Measurements from ENCODE around the gene NDUFAF7. TPM values are rescaled to one million over a fixed set of nuclear protein-coding genes. Genes with fewer than 3 reads are reported as not detected.

Gene NDUFAF7
- polyA plus RNA-seq, 1 donor (not counting 4 experiments of a cell fraction or from before 2014, with no cell fraction given) = 27.7 TPM

DNA sequence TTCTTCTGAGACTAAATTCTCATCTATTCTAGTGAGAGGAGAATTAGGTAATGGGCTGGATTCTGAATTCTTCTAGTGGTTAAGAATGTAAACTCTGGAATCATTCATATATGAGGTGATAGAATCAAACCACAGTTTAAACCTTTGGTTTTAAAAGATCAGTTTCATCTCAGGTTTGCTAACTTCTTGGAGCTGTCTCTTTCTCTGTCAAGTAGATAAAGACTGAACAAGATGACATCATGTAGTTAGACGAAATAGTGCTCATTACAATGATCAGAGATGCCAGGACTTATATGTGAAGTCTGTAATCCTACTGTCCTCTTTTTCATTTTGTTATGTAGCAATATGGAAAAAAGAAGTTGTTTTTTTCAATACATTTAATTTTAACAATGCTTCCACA is 30.2 kb upstream of the NDUFAF7 start:
- peaks cover 52% of the 10 kb centered on the region for H3K79me2 ChIP-seq (ENCODE audit: control insufficient read depth, insufficient read depth, low read length)

DNA sequence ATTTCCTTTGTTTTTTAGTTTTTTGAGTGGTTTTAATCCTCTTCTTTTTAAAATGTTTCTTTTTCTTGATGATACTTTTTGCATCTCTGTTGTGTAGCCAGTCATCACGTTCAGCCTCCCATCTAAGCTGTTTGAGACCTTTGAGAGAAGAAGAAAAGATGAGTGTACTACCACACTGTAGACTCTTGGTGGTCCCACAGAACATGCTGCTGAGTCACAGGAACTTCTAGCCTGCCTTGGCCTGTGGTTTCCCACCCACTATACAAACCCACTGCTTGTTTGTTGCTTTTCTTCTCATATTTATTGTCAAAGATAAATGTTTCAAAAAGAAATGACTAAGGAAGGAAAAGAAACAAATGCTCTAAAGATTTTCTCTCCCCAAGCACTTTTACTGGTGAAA is 29.7 kb upstream of the NDUFAF7 start:
- no peak overlapping the region for H3K4me3 ChIP-seq (ENCODE audit: control insufficient read depth in 2 of 3, extremely low read depth in 1 of 3, insufficient read depth in 2 of 3, low read depth in 1 of 3, low read length in 3 of 3)
- FAIRE-seq (no peak), DNase-seq (ENCODE audit: low read depth, low spot score) (no peak)
- H3K27me3 ChIP-seq (ENCODE audit: control insufficient read depth, extremely low read depth, insufficient read depth, low read length) = no peaks in the 10 kb centered on the region
- H3K9me1 ChIP-seq (ENCODE audit: control insufficient read depth, extremely low read depth, insufficient read depth, low read length) = no peaks in the 10 kb centered on the region
- H3K4me2 ChIP-seq (ENCODE audit: control insufficient read depth, extremely low read depth, insufficient read depth, low read depth, low read length) = no peak overlapping the region
- no peaks in the 10 kb centered on the region for H4K20me1 ChIP-seq (ENCODE audit: control insufficient read depth, extremely low read depth, insufficient read depth, low read length)
- H3K9ac ChIP-seq (ENCODE audit: control insufficient read depth, extremely low read depth, insufficient read depth, low read length) = no peak overlapping the region
- H3K9me3 ChIP-seq (ENCODE audit: control insufficient read depth, low read depth, low read length) = peaks cover 4% of the 10 kb centered on the region
- H2AFZ ChIP-seq (ENCODE audit: control insufficient read depth, low read length) = no peak overlapping the region
- H3K36me3 ChIP-seq (ENCODE audit: control insufficient read depth in 2 of 2, extremely low read depth in 1 of 2, insufficient read depth in 2 of 2, low read length in 2 of 2) = peaks cover 10 to 14% of the 10 kb centered on the region in 2 experiments
- peaks cover 7% of the 10 kb centered on the region for H3K4me1 ChIP-seq (ENCODE audit: control insufficient read depth, extremely low read depth, insufficient read depth, low read length)
- peaks cover 56% of the 10 kb centered on the region for H3K79me2 ChIP-seq (ENCODE audit: control insufficient read depth, insufficient read depth, low read length)
- H3K27ac ChIP-seq (ENCODE audit: control insufficient read depth, insufficient read depth, low read length) = no peak overlapping the region
- dilution Hi-C loops (cut with MboI; ENCODE audit: extremely low pct_ligation_motif_present, low sequenced_read_pairs) = no loop called here
- TF ChIP-seq, protein P1, sequence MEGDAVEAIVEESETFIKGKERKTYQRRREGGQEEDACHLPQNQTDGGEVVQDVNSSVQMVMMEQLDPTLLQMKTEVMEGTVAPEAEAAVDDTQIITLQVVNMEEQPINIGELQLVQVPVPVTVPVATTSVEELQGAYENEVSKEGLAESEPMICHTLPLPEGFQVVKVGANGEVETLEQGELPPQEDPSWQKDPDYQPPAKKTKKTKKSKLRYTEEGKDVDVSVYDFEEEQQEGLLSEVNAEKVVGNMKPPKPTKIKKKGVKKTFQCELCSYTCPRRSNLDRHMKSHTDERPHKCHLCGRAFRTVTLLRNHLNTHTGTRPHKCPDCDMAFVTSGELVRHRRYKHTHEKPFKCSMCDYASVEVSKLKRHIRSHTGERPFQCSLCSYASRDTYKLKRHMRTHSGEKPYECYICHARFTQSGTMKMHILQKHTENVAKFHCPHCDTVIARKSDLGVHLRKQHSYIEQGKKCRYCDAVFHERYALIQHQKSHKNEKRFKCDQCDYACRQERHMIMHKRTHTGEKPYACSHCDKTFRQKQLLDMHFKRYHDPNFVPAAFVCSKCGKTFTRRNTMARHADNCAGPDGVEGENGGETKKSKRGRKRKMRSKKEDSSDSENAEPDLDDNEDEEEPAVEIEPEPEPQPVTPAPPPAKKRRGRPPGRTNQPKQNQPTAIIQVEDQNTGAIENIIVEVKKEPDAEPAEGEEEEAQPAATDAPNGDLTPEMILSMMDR (optimal IDR thresholded peaks at IDR 0.05 in 1 of 3, IDR thresholded peaks at IDR 0.05 in 1 of 3, conservative IDR thresholded peaks at IDR 0.05 in 1 of 3; ENCODE audit: extremely low read depth in 1 of 3, insufficient read depth in 2 of 3, low read length in 3 of 3) = no peak
- TF ChIP-seq EZH2 (IDR thresholded peaks at IDR 0.05; ENCODE audit: low read length) = no peak

More for the DNA sequence above, 30.2 kb upstream of the NDUFAF7 start:
- H3K9me1 ChIP-seq (ENCODE audit: control insufficient read depth, extremely low read depth, insufficient read depth, low read length) = no peaks in the 10 kb centered on the region
- no peak overlapping the region for H2AFZ ChIP-seq (ENCODE audit: control insufficient read depth, low read length)
- no peaks in the 10 kb centered on the region for H4K20me1 ChIP-seq (ENCODE audit: control insufficient read depth, extremely low read depth, insufficient read depth, low read length)
- peaks cover 4% of the 10 kb centered on the region for H3K9me3 ChIP-seq (ENCODE audit: control insufficient read depth, low read depth, low read length)
- no peaks in the 10 kb centered on the region for H3K27me3 ChIP-seq (ENCODE audit: control insufficient read depth, extremely low read depth, insufficient read depth, low read length)
- no peak for FAIRE-seq
- TF ChIP-seq EZH2 (IDR thresholded peaks at IDR 0.05; ENCODE audit: low read length) = no peak
- TF ChIP-seq, protein P1 (optimal IDR thresholded peaks at IDR 0.05 in 1 of 3, IDR thresholded peaks at IDR 0.05 in 1 of 3, conservative IDR thresholded peaks at IDR 0.05 in 1 of 3; ENCODE audit: extremely low read depth in 1 of 3, insufficient read depth in 2 of 3, low read length in 3 of 3) = no peak
- H3K4me2 ChIP-seq (ENCODE audit: control insufficient read depth, extremely low read depth, insufficient read depth, low read depth, low read length) = no peak overlapping the region
- peaks cover 8 to 10% of the 10 kb centered on the region in 2 experiments for H3K36me3 ChIP-seq (ENCODE audit: control insufficient read depth in 2 of 2, extremely low read depth in 1 of 2, insufficient read depth in 2 of 2, low read length in 2 of 2)
- H3K9ac ChIP-seq (ENCODE audit: control insufficient read depth, extremely low read depth, insufficient read depth, low read length) = no peak overlapping the region
- dilution Hi-C loops (cut with MboI; ENCODE audit: extremely low pct_ligation_motif_present, low sequenced_read_pairs) = no loop called here
- H3K4me3 ChIP-seq (ENCODE audit: control insufficient read depth in 2 of 3, extremely low read depth in 1 of 3, insufficient read depth in 2 of 3, low read depth in 1 of 3, low read length in 3 of 3) = no peak overlapping the region
- H3K4me1 ChIP-seq (ENCODE audit: control insufficient read depth, extremely low read depth, insufficient read depth, low read length) = peaks cover 7% of the 10 kb centered on the region
- H3K27ac ChIP-seq (ENCODE audit: control insufficient read depth, insufficient read depth, low read length) = no peak overlapping the region
- DNase-seq (ENCODE audit: low read depth, low spot score) = no peak
